Myocyte (in vitro differentiated cells): ENCODE data around the gene GCN1. TPM values are rescaled to one million over a fixed set of nuclear protein-coding genes. Genes with fewer than 3 reads are reported as not detected.
A peak's percentile ranks its signal among the peaks of the same experiment; 100 is the strongest.

Experiments used
- DNase-seq: peaks from one replicate; pipeline ENCODE4 v3.0.0-alpha.2; 2012; ENCODE audit warnings: low read depth
- polyA plus RNA-seq: library from polyadenylated mRNA; unstranded; fragments of >200 nt; gene quantifications from one replicate; pipeline ENCODE4 v1.2.1, GENCODE V29; 2012; ENCODE audit warnings: missing spikeins
- total RNA-seq: library from RNA; depleted of rRNA; stranded (reverse); fragments of >200 nt; gene quantifications from 2 replicates; pipeline ENCODE4 v1.2.3, GENCODE V29; 2014

GCN1 gene, protein sequence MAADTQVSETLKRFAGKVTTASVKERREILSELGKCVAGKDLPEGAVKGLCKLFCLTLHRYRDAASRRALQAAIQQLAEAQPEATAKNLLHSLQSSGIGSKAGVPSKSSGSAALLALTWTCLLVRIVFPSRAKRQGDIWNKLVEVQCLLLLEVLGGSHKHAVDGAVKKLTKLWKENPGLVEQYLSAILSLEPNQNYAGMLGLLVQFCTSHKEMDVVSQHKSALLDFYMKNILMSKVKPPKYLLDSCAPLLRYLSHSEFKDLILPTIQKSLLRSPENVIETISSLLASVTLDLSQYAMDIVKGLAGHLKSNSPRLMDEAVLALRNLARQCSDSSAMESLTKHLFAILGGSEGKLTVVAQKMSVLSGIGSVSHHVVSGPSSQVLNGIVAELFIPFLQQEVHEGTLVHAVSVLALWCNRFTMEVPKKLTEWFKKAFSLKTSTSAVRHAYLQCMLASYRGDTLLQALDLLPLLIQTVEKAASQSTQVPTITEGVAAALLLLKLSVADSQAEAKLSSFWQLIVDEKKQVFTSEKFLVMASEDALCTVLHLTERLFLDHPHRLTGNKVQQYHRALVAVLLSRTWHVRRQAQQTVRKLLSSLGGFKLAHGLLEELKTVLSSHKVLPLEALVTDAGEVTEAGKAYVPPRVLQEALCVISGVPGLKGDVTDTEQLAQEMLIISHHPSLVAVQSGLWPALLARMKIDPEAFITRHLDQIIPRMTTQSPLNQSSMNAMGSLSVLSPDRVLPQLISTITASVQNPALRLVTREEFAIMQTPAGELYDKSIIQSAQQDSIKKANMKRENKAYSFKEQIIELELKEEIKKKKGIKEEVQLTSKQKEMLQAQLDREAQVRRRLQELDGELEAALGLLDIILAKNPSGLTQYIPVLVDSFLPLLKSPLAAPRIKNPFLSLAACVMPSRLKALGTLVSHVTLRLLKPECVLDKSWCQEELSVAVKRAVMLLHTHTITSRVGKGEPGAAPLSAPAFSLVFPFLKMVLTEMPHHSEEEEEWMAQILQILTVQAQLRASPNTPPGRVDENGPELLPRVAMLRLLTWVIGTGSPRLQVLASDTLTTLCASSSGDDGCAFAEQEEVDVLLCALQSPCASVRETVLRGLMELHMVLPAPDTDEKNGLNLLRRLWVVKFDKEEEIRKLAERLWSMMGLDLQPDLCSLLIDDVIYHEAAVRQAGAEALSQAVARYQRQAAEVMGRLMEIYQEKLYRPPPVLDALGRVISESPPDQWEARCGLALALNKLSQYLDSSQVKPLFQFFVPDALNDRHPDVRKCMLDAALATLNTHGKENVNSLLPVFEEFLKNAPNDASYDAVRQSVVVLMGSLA (N-terminal part only)
- 59.2 and 61.9 TPM in 2 replicates for total RNA-seq
- polyA plus RNA-seq = 54.0 TPM

- peak; percentile 87 for DNase-seq
These were observed at the start of gene GCN1 for GRCh38 chr12:120194534-120195395. Gene GCN1, minus strand, starts transcription at chr12:120194715. Its CDS starts 18 bp downstream, at chr12:120194697.

DNA sequence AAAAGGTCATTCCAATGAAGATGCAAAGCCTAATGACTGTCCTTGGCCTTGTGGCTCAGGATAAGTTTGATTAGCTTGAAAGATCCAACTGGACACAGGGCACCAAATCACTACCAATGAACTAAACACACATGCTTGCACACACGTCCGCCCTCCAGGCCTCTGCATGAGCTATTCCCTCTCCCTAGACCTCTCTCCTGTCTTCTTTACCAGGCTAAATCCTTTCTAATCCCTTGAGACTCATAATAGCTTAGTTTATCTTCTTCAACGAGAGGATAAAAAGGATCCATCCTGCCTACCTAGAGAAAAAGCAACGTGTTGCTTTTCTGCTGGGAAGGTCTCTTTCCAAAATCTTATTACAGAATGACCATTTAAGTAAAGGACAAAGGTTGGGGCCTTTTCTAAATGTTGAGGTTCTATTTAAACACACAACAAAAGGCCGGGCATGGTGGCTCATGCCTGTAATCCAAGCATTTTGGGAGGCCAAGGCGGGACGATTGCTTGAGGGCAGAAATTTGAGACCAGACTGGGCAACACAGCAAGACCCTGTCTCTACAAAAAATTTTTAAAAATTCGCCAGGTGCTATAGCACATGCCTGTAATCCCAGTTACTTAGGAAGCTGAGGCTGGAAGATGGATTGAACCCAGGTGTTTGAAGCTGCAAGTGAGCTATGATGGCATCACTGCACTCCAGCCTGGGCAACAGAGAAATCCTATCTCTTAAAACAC lies 48.6 kb upstream of the GCN1 start:
- no peak for DNase-seq

- peak; percentile 79 for DNase-seq
These were observed 47.8 kb upstream of the GCN1 start for GRCh38 chr12:120242275-120242799.

- DNase-seq = no peak
These were observed 47.2 kb upstream of the GCN1 start for GRCh38 chr12:120241561-120242274.

DNA sequence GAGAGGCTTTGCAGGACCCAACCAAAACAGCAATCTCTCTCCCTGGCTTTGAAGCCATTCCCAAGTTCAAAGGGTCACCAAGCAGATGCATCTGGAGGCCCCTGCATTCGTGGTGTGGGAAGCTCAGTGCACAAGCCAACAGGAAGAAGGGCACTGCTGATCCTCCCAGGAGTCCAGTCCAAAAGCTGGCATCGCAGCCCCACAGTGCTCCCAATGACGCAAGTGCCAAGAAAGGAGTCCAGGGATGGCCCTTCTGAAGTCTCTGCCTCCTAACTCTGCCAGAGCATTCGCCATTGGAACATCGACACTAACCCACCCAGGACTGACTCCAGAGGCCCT lies 45.9 kb upstream of the GCN1 start:
- DNase-seq = no peak

GRCh38 chr12:120239776-120240494 lies 45.4 kb upstream of the GCN1 start:
- DNase-seq = no peak

DNA sequence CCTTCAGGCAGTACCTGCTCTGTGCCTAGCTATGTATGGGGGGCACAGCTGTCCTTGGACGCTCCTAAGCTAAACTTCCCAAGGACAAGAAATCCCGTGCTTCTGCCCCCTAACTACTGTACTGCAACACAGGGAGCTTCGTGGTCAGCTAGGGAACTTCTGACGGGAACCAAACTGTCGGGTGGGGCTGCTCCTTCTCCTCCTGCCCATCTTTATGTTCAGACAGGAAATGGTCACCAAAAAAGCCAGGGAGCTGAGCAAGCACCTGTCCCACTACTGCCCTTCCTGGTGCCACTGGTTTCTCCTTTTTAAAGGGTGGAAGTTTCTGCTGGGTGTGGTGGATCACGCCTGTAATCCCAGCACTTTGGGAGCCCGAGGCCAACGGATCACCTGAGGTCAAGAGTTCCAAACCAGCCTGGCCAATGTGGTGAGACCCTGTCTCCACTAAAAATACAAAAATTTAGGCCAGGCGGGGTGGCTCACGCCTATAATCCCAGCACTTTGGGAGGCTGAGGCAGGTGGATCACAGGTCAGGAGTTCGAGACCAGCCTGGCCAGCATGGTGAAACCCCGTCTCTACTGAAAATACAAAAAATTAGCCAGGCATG lies 44.4 kb upstream of the GCN1 start:
- peak; percentile 67 for DNase-seq

- DNase-seq = peak; percentile 66
These were observed 43.7 kb upstream of the GCN1 start for GRCh38 chr12:120238217-120238616.

DNA sequence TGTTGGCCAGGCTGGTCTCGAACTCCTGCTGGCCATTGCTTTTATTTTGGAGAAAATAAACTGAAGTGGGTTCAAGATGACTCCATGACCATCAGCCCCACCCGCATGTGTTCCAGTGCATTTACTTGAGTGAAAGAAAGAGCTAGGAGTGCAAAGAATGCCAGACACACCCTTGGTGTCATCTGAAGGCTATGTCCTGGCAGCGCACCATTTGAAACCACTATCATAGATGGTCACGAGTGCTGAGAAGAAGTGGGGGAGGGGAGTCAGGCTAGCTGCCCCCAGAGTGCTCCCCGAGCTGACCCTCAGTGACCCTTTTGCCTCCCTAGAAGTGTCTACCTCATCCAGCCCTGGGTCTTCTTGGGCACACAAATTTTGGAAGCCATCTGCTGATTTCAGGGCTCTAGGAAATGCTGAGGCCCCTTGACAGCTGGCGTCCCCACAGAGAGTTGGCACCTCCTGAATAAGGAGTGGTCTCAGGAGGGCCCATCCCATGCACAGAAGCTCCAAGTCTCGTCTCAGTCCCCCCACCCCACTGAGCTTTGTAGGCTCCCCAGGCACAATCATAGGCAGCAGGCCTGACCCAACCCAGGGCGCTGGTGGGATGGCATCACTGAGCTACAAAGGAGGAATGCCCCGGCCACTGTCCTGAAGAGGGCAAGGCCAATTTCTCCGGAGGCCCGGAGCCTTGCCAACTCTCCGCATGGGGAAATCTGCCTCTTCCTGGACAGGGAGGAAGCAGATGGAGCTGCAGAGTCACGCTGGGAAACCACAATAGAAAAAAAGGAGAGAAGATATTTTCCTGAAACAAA lies 43.1 kb upstream of the GCN1 start:
- peak; percentile 97 for DNase-seq

DNA sequence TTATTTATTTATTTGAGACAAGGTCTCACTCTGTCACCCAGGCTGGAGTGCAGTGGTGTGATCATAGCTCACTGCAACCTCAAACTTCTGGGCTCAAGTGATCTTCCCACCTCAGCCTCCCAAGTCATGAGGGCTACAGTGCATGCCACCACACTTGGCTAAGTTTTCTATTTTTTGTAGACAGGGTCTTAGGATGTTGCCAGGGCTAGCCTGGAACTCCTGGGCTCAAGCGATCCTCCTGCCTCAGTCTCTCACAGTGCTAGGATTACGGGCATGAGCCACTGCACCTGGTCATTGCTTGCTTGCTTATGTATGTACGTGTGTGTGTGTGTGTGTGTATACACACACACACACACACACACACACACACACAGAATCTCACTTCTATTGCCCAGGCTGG lies 42.3 kb upstream of the GCN1 start:
- peak; percentile 67 for DNase-seq

DNA sequence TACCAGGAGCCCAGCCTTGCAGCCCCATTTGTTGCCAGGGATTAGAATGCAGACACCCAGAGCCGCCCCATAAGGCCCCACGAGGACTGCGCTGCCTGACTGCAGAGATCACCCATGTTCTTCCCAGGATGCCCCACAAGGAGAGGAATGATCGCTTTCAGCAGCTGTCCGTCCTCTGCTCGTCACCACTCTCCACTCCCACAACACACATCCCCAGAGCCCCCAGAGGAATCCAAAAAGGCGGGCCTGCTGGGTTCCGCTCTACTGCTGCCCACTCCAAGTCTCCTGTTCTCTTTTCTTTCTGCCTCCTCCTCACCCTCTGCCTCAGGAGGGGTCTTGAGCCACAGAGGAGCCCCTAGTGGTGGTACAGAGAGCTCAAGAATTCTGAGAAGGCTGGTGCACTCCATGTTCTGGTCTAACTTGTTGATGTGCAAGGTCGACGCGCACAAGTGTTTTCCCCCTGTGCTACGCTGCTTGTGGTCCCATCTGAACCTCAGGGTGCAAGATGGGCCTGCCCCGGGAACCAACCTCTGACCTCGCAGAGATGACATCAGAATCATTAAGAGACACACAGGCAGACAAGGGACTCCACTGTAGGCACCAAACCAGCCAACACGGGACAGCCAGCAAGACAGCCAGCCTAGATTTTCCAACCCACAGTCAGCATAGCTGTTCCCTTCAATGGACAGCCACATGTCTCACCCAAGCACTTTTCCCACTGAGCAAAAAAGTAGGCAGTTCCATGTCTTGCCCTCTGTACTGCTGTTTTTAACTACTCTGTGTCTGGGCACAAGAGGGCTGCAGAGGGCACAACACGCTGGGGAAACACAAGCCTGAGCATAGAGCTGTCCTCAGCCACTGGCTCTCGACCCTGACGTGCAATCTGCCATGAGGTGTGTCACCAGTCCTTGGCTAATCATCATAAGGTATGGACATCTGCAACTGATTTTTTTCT lies 41.1 kb upstream of the GCN1 start:
- DNase-seq = peak; percentile 92

- DNase-seq = peak; percentile 99
These were observed 40.3 kb upstream of the GCN1 start for GRCh38 chr12:120234643-120235368.

DNA sequence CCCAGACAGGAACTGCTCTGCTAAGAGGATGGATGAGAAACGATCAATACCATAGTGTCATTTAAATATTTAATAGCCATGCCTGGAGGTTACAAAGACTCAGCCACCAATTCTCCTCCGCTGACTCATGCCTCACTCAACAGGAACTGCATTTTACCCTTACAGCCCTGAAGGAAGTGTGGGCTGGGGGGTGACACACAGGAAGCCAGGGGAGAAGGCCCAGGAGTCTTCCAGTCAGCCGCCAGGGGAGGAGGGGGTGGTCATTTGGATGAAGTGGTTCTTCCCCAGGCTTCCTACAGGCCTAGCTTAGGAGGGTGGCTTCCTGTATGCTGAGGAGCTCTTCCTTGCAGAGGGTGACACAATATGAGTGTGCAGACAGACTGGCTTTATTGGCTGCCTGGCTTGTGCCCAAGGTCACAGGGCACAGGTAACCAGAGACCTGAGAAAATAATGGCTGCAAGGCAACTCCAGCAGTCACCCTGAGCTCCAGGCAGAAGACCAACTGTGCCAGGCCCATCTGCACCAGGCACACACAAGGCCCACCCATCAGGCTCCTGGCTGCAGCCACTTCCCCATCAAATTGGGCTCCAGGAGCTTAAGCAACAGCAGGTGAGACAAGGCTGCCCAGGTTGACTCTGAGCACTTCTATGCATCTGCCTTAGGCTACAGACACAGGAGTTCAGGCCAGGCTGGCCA lies 36.9 kb upstream of the GCN1 start:
- DNase-seq = peak; percentile 80

GRCh38 chr12:120230974-120231315 lies 36.4 kb upstream of the GCN1 start:
- DNase-seq = no peak
